GM18508 (cell line): ENCODE results near the gene DYNC1LI2.

ENCODE experiments used
- ATAC-seq: cut with Tn5 transposase; IDR thresholded peaks from one replicate; pipeline ENCODE4 v1.9.1; 2021; ENCODE audit warnings: moderate number of reproducible peaks; ENCODE audit not compliant: insufficient read depth, unreplicated experiment

Gene DYNC1LI2

GRCh38 chr16:66673691-66674090 is 77.7 kb downstream of the DYNC1LI2 start:
- no peak for ATAC-seq
